ENCODE results near the gene MISP3. TPM values are rescaled to one million over a fixed set of nuclear protein-coding genes. Genes with fewer than 3 reads are reported as not detected.

Gene MISP3
- total and polyA plus RNA-seq, 5 experiments from 2014 or later: 0.36 to 1.4 (median 0.59) TPM

GRCh38 chr19:14054721-14055120 lies 17.9 kb upstream of the MISP3 start:
- ATAC-seq (peak in 1 of 2 donors; percentile 11), DNase-seq (no peak)
- Mint-ChIP-seq H3K27me3 (peaks cover 9 to 24% (median 16%) of the 10 kb centered on the region in 5 donors), H3K4me1 (peaks cover 10 to 27% (median 19%) of the 10 kb centered on the region in 4 donors), H3K9me3 (peaks cover 0 to 2% (median 0%) of the 10 kb centered on the region in 9 donors), H3K36me3 (peaks cover 0 to 45% (median 19%) of the 10 kb centered on the region in 3 donors), H3K27ac (no peak overlapping the region), H3K4me3 (no peak overlapping the region)
- POLR2A ChIA-PET: interaction anchor here (0.6 to 0.8 kb wide), 2 partner anchors 176 to 260 kb away, joined by 3 read pairs; partner anchors contain the start of gene ZSWIM4

- H3K27me3 Mint-ChIP-seq: peaks cover 14 to 30% (median 18%) of the 10 kb centered on the region in 5 donors
- ATAC-seq (no peak), DNase-seq (no peak)
- peaks cover 10 to 28% (median 20%) of the 10 kb centered on the region in 4 donors for H3K4me1 Mint-ChIP-seq
- H3K4me3 Mint-ChIP-seq: no peak overlapping the region
- peak overlapping the region in 3 of 10 donors; percentile 26 to 68 (median 37) for H3K27ac Mint-ChIP-seq
- H3K36me3 Mint-ChIP-seq: peaks cover 0 to 38% (median 17%) of the 10 kb centered on the region in 3 donors
- peaks cover 0 to 2% (median 0%) of the 10 kb centered on the region in 9 donors for H3K9me3 Mint-ChIP-seq
- POLR2A ChIA-PET: interaction anchor here (0.7 kb wide), 1 partner anchor 10 kb away, joined by 3 read pairs; no protein-coding TSS in a partner anchor
Observed at GRCh38 chr19:14055396-14055795, 17.2 kb upstream of the MISP3 start.

GRCh38 chr19:14056069-14056666 lies 16.4 kb upstream of the MISP3 start:
- peaks cover 0 to 30% (median 16%) of the 10 kb centered on the region in 3 donors for H3K36me3 Mint-ChIP-seq
- POLR2A ChIA-PET: interaction anchor here (0.7 to 1.1 kb wide), 2 partner anchors 10 to 25 kb away, joined by 3 to 4 read pairs; partner anchors contain the start of gene IL27RA
- H3K9me3 Mint-ChIP-seq: peaks cover 0 to 2% (median 0%) of the 10 kb centered on the region in 9 donors
- DNase-seq (no peak), ATAC-seq (no peak)
- no peak overlapping the region for H3K27ac Mint-ChIP-seq
- H3K4me3 Mint-ChIP-seq: peak overlapping the region in 1 of 10 donors; percentile 3
- peaks cover 16 to 38% (median 21%) of the 10 kb centered on the region in 5 donors for H3K27me3 Mint-ChIP-seq
- peaks cover 10 to 28% (median 20%) of the 10 kb centered on the region in 4 donors for H3K4me1 Mint-ChIP-seq

- peaks cover 10 to 28% (median 20%) of the 10 kb centered on the region in 4 donors for H3K4me1 Mint-ChIP-seq
- H3K36me3 Mint-ChIP-seq: peaks cover 0 to 27% (median 12%) of the 10 kb centered on the region in 3 donors
- H3K27me3 Mint-ChIP-seq: peaks cover 18 to 43% (median 24%) of the 10 kb centered on the region in 5 donors
- H3K9me3 Mint-ChIP-seq: peaks cover 0 to 2% (median 0%) of the 10 kb centered on the region in 9 donors
- no peak for ATAC-seq
- POLR2A ChIA-PET: interaction anchor here (0.8 to 1.1 kb wide), 2 partner anchors 12 to 26 kb away, joined by 3 to 4 read pairs; partner anchors contain the start of gene IL27RA
- peak overlapping the region in 1 of 10 donors; percentile 68 for H3K27ac Mint-ChIP-seq
- peak overlapping the region; percentile 14 to 69 (median 51) for H3K4me3 Mint-ChIP-seq
- DNase-seq: no peak
Observed at GRCh38 chr19:14056741-14057356, 15.7 kb upstream of the MISP3 start.

DNA sequence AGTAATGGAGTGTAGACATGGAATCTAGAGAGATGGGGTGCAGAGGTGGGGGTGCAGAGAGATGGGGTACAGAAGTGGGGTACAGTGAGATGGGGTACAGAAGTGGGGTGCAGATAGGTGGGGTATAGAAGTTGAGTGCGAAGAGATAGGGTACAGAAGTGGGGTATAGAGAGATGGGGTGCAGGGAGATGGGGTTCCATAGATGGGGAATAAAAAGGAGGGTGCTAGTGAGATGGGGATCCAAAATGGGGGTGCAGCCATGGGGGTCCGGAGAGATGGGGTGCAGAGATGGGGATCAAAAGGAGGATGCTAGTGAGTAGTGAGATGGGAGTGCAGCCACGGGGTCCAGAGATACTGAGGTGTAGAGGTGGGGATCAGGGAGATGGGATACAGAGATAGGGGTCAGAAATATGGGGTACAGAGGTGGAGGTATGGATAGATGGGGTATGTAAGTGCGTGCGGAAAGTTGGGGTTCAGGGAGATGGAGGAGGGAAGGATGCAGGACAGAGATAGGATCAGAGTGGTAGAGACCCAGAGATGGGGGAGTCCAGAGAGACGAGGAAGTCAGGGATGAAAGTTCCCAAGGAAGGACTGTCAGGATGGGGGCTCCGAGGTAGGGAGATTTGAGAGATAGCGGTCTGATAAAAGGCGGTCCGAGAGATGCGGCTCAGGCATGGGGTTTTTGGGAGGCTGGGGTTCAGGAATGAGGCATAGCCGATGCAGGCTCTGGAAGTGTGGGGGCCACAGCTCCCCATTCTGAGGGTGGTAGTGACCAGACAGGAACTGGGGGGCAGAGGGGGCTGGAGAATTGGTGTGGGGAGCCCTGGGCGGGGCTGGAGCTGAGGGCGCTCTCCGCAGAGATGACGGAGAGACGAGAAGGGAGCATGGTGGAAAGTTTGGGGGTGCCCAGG lies 14.1 kb upstream of the MISP3 start:
- Mint-ChIP-seq H3K27me3 (peaks cover 18 to 43% (median 24%) of the 10 kb centered on the region in 5 donors), H3K36me3 (peaks cover 0 to 12% (median 0%) of the 10 kb centered on the region in 3 donors), H3K4me1 (peaks cover 10 to 28% (median 20%) of the 10 kb centered on the region in 4 donors), H3K9me3 (no peaks in the 10 kb centered on the region), H3K4me3 (peak overlapping the region; percentile 27 to 83 (median 60)), H3K27ac (peak overlapping the region in 3 of 10 donors; percentile 13 to 69 (median 27))
- POLR2A ChIA-PET: interaction anchor here (0.5 to 1.5 kb wide), 4 partner anchors 11 to 88 kb away, joined by 3 to 5 read pairs (median 4); no protein-coding TSS in a partner anchor
- peak in 1 of 2 donors; percentile 62 for ATAC-seq
- DNase-seq: no peak

GRCh38 chr19:14059093-14059480 lies 13.5 kb upstream of the MISP3 start:
- peak overlapping the region in 9 of 10 donors; percentile 26 to 83 (median 55) for H3K4me3 Mint-ChIP-seq
- DNase-seq: peak in 9 of 10 donors; percentile 21 to 60 (median 48)
- ATAC-seq: peak in 1 of 2 donors; percentile 52
- peak overlapping the region in 1 of 10 donors; percentile 27 for H3K27ac Mint-ChIP-seq
- H3K36me3 Mint-ChIP-seq: peaks cover 0 to 9% (median 0%) of the 10 kb centered on the region in 3 donors
- no peaks in the 10 kb centered on the region for H3K9me3 Mint-ChIP-seq
- peaks cover 18 to 43% (median 24%) of the 10 kb centered on the region in 5 donors for H3K27me3 Mint-ChIP-seq
- H3K4me1 Mint-ChIP-seq: peaks cover 10 to 28% (median 18%) of the 10 kb centered on the region in 4 donors
- POLR2A ChIA-PET: interaction anchor here (0.5 to 1.5 kb wide), 4 partner anchors 12 to 29 kb away, joined by 3 to 5 read pairs (median 4); no protein-coding TSS in a partner anchor

GRCh38 chr19:14059652-14060155 lies 12.9 kb upstream of the MISP3 start:
- no peaks in the 10 kb centered on the region for H3K9me3 Mint-ChIP-seq
- POLR2A ChIA-PET: interaction anchor here (1.2 to 1.5 kb wide), 2 partner anchors 28 to 29 kb away, joined by 3 to 4 read pairs; no protein-coding TSS in a partner anchor
- peaks cover 10 to 26% (median 16%) of the 10 kb centered on the region in 4 donors for H3K4me1 Mint-ChIP-seq

DNA sequence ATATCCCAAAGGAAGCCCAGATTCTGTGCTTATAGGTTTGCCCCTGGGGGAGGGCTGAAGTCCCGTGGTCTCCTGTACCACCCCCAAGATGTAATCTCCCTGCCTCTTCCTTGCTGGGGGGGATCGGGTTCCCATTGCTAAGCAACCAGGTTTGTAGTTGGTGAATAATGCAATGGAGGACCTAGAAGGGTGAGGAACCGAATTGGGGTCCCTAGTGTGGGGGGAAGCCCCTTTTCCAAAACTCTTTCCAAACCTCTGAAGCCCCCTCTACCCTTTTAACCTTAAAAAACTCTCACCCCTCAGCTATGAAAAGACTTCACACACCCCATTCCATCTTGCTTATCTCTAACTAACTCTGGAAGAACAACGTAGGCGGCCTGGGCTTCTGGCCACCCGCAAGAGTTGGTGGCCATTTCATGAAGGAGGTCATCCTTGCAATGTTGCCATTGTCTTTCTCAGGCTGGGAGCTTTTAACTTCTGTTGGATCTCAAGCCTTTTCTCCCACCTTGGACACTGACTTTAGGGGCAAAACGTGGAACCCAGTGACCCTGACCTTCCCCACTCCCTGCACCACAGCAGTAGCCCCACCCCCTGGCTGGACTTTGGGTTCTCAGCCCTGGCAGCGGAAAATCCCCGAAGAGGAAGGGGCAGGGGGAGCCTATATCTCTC lies 11.4 kb upstream of the MISP3 start:
- H3K9me3 Mint-ChIP-seq: no peaks in the 10 kb centered on the region
- ATAC-seq: no peak
- peaks cover 18 to 43% (median 25%) of the 10 kb centered on the region in 5 donors for H3K27me3 Mint-ChIP-seq
- POLR2A ChIA-PET: no interaction called here
- H3K36me3 Mint-ChIP-seq: peaks cover 0 to 3% (median 0%) of the 10 kb centered on the region in 3 donors
- H3K4me3 Mint-ChIP-seq: no peak overlapping the region
- H3K27ac Mint-ChIP-seq: peak overlapping the region in 1 of 10 donors; percentile 35
- peaks cover 10 to 23% (median 14%) of the 10 kb centered on the region in 4 donors for H3K4me1 Mint-ChIP-seq
- no peak for DNase-seq

More at GRCh38 chr19:14059652-14060155, 12.9 kb upstream of the MISP3 start:
- H3K4me3 Mint-ChIP-seq: peak overlapping the region in 1 of 10 donors; percentile 30
- H3K27ac Mint-ChIP-seq: no peak overlapping the region
- DNase-seq (no peak), ATAC-seq (no peak)
- peaks cover 0 to 3% (median 0%) of the 10 kb centered on the region in 3 donors for H3K36me3 Mint-ChIP-seq
- peaks cover 18 to 43% (median 24%) of the 10 kb centered on the region in 5 donors for H3K27me3 Mint-ChIP-seq

GRCh38 chr19:14061751-14062557 lies 10.6 kb upstream of the MISP3 start, which contains the start of gene PALM3:
PALM3 (minus strand) TSS chr19:14062076; CDS start chr19:14061980, 96 bp downstream.
- DNase-seq (no peak), ATAC-seq (no peak)
- POLR2A ChIA-PET: no interaction called here
- no peaks in the 10 kb centered on the region for H3K9me3 Mint-ChIP-seq
- H3K4me1 Mint-ChIP-seq: peaks cover 7 to 21% (median 15%) of the 10 kb centered on the region in 4 donors
- H3K36me3 Mint-ChIP-seq: peaks cover 0 to 3% (median 0%) of the 10 kb centered on the region in 3 donors
- H3K27ac Mint-ChIP-seq: peak within 1 kb of the TSS in 1 of 10 donors; percentile 35
- H3K4me3 Mint-ChIP-seq: no peak within 1 kb of the TSS
- peaks cover 18 to 41% (median 24%) of the 10 kb centered on the region in 5 donors for H3K27me3 Mint-ChIP-seq

DNA sequence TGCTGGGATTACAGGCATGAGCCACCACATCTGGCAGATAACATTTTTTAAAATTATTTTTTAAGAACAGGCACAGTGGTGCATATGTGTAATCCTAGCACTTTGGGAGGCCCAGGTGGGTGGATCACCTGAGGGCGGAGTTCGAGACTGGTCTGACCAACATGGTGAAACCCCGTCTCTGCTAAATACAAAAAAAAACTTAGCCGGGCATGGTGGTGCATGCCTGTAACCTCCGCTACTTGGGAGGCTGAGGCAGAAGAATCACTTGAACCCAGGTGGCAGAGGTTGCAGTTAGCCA lies 10.1 kb upstream of the MISP3 start:
- Mint-ChIP-seq H3K9me3 (no peaks in the 10 kb centered on the region), H3K36me3 (peaks cover 0 to 3% (median 0%) of the 10 kb centered on the region in 3 donors), H3K27ac (no peak overlapping the region), H3K27me3 (peaks cover 18 to 41% (median 23%) of the 10 kb centered on the region in 5 donors), H3K4me3 (no peak overlapping the region), H3K4me1 (peaks cover 7 to 18% (median 15%) of the 10 kb centered on the region in 4 donors)
- POLR2A ChIA-PET: no interaction called here
- no peak for DNase-seq
- ATAC-seq: no peak

Data from naive thymus-derived CD8-positive, alpha-beta T cell (primary cell).